Kidney capillary endothelial cell (primary cell): ENCODE data around the gene UGT1A3.

ENCODE experiments used
- DNase-seq: peaks from one replicate; pipeline ENCODE4 v3.0.0-alpha.2; 2018; ENCODE audit warnings: low spot score

UGT1A3 gene

GRCh38 chr2:233817361-233817911, 88.6 kb downstream of the UGT1A3 start:
- DNase-seq: no peak

GRCh38 chr2:233817995-233818638, 89.3 kb downstream of the UGT1A3 start:
- no peak for DNase-seq

GRCh38 chr2:233818639-233819621, 90.1 kb downstream of the UGT1A3 start:
- DNase-seq: no peak

GRCh38 chr2:233819884-233820773, 91.3 kb downstream of the UGT1A3 start:
- DNase-seq: no peak

- DNase-seq: no peak
These were observed 91.9 kb downstream of the UGT1A3 start for GRCh38 chr2:233820774-233821105.

- DNase-seq: no peak
These were observed 92.4 kb downstream of the UGT1A3 start for GRCh38 chr2:233821196-233821595.

GRCh38 chr2:233821709-233822100, 92.9 kb downstream of the UGT1A3 start:
- no peak for DNase-seq

GRCh38 chr2:233822101-233822771, 93.4 kb downstream of the UGT1A3 start:
- DNase-seq: no peak
